Measurements from ENCODE around the gene MISP3.

Gene MISP3

GRCh38 chr19:14110650-14111049 is 38.1 kb downstream of the MISP3 start:
- no peak for DNase-seq (ENCODE audit: low read depth)
- H3K4me3 ChIP-seq (ENCODE audit: low read depth, low read length) = no peak overlapping the region
- TF ChIP-seq POLR2A (IDR thresholded peaks at IDR 0.05; ENCODE audit: extremely low read depth, insufficient read length) (no peak), CTCF (IDR thresholded peaks at IDR 0.05; ENCODE audit: low read depth, low read length) (no peak), MYC (IDR thresholded peaks at IDR 0.05; ENCODE audit: low read depth, low read length) (no peak), MAX (IDR thresholded peaks at IDR 0.05; ENCODE audit: low read depth, low read length) (no peak)

GRCh38 chr19:14111486-14111885 is 38.9 kb downstream of the MISP3 start:
- no peak overlapping the region for H3K4me3 ChIP-seq (ENCODE audit: low read depth, low read length)
- TF ChIP-seq POLR2A (IDR thresholded peaks at IDR 0.05; ENCODE audit: extremely low read depth, insufficient read length) (no peak), CTCF (IDR thresholded peaks at IDR 0.05; ENCODE audit: low read depth, low read length) (no peak), MYC (IDR thresholded peaks at IDR 0.05; ENCODE audit: low read depth, low read length) (no peak), MAX (IDR thresholded peaks at IDR 0.05; ENCODE audit: low read depth, low read length) (no peak)
- DNase-seq (ENCODE audit: low read depth) = no peak

GRCh38 chr19:14112051-14112808 is 39.6 kb downstream of the MISP3 start:
- DNase-seq (ENCODE audit: low read depth) = no peak
- no peak overlapping the region for H3K4me3 ChIP-seq (ENCODE audit: low read depth, low read length)
- TF ChIP-seq MYC (IDR thresholded peaks at IDR 0.05; ENCODE audit: low read depth, low read length) (no peak), MAX (IDR thresholded peaks at IDR 0.05; ENCODE audit: low read depth, low read length) (no peak), CTCF (IDR thresholded peaks at IDR 0.05; ENCODE audit: low read depth, low read length) (no peak), POLR2A (IDR thresholded peaks at IDR 0.05; ENCODE audit: extremely low read depth, insufficient read length) (no peak)

GRCh38 chr19:14112809-14113385 is 40.3 kb downstream of the MISP3 start:
- no peak for TF ChIP-seq CTCF (IDR thresholded peaks at IDR 0.05; ENCODE audit: low read depth, low read length)
- no peak for TF ChIP-seq MYC (IDR thresholded peaks at IDR 0.05; ENCODE audit: low read depth, low read length)
- no peak for TF ChIP-seq POLR2A (IDR thresholded peaks at IDR 0.05; ENCODE audit: extremely low read depth, insufficient read length)
- no peak for TF ChIP-seq MAX (IDR thresholded peaks at IDR 0.05; ENCODE audit: low read depth, low read length)
- no peak overlapping the region for H3K4me3 ChIP-seq (ENCODE audit: low read depth, low read length)
- no peak for DNase-seq (ENCODE audit: low read depth)

- H3K4me3 ChIP-seq (ENCODE audit: low read depth, low read length) = no peak overlapping the region
- DNase-seq (ENCODE audit: low read depth) = peak; percentile 49
- TF ChIP-seq MAX (IDR thresholded peaks at IDR 0.05; ENCODE audit: low read depth, low read length) (no peak), CTCF (IDR thresholded peaks at IDR 0.05; ENCODE audit: low read depth, low read length) (peak; percentile 47), MYC (IDR thresholded peaks at IDR 0.05; ENCODE audit: low read depth, low read length) (no peak)
Observed at GRCh38 chr19:14113762-14114414, 41.3 kb downstream of the MISP3 start.
